ENCODE measurements around the gene SCEL. TPM values are rescaled to one million over a fixed set of nuclear protein-coding genes. Genes with fewer than 3 reads are reported as not detected.

SCEL gene
- total and polyA plus RNA-seq, 2 of the 4 experiments (the other 2 are of a cell fraction), result not detected

DNA sequence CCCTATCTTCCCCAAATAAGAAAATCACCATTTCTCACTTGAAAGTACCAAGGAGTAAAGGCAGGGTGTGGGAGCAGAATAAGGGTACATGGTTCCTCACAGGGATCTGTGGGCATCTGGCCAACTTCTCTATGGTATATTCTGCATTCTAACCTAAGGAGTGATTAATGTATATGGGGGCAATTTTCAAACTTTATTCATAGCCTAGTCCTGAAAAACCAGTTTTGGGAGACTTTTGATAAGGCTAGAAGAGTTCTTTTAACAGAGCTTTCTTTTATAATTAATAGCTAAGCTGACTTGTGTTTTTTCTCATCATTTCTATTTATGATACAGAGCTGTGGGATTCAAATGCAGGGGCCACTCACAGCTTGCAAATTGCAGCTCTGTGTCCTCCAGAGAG, 852 bp downstream of the SCEL start:
- no peak overlapping the region for H3K27ac ChIP-seq (ENCODE audit: insufficient read depth, low read length)
- intact Hi-C loops (cut with micrococcal nuclease) (no loop called here), in situ Hi-C loops (cut with MboI; ENCODE audit: low sequenced_read_pairs) (no loop called here), dilution Hi-C loops (cut with HindIII; ENCODE audit: low sequenced_read_pairs, unreplicated experiment) (no loop called here)
- no peak overlapping the region for H4K91ac ChIP-seq (ENCODE audit: insufficient read depth, low read depth, low read length)
- no peak overlapping the region for H2AK5ac ChIP-seq (ENCODE audit: low read depth, low read length)
- no peak overlapping the region for H2BK15ac ChIP-seq (ENCODE audit: low read depth, low read length)
- H3K56ac ChIP-seq (ENCODE audit: extremely low read depth, insufficient read depth, low read length), result no peak overlapping the region
- no TSS peak for BruUV-seq (replicated peaks)
- H2AFZ ChIP-seq (replicated peaks; ENCODE audit: low read length, poor library complexity), result no peak overlapping the region
- H3K9me3 ChIP-seq (ENCODE audit: control insufficient read depth, insufficient read depth, low read length), result no peaks in the 10 kb centered on the region
- no peak overlapping the region for H3K4me3 ChIP-seq (ENCODE audit: insufficient read depth, low read depth, low read length)
- no peak overlapping the region for H3K9ac ChIP-seq (ENCODE audit: low read depth, low read length)
- no peak overlapping the region for H3K23ac ChIP-seq (ENCODE audit: low read depth, low read length)
- H3K14ac ChIP-seq (replicated peaks; ENCODE audit: low read depth, low read length), result no peak overlapping the region
- H3K4me1 ChIP-seq (ENCODE audit: control insufficient read depth, insufficient read depth, low read length), result no peaks in the 10 kb centered on the region
- H3K4me2 ChIP-seq (ENCODE audit: low read depth, low read length), result no peak overlapping the region
- no peak overlapping the region for H4K8ac ChIP-seq (ENCODE audit: low read depth in 2 of 2, low read length in 2 of 2)
- ATAC-seq (ENCODE audit: low read depth) (no peak), DNase-seq (no peak)
- CTCF ChIA-PET, result no interaction called here
- no peak overlapping the region for H2BK5ac ChIP-seq (ENCODE audit: low read depth, low read length, poor library complexity, severe bottlenecking)
- TF ChIP-seq MAZ (IDR thresholded peaks at IDR 0.05; ENCODE audit: borderline replicate concordance, low read depth, low read length), result no peak
- TF ChIP-seq RCOR1 (IDR thresholded peaks at IDR 0.05; ENCODE audit: insufficient replicate concordance, low read length), result no peak
- TF ChIP-seq, protein P1, sequence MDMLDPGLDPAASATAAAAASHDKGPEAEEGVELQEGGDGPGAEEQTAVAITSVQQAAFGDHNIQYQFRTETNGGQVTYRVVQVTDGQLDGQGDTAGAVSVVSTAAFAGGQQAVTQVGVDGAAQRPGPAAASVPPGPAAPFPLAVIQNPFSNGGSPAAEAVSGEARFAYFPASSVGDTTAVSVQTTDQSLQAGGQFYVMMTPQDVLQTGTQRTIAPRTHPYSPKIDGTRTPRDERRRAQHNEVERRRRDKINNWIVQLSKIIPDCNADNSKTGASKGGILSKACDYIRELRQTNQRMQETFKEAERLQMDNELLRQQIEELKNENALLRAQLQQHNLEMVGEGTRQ (IDR thresholded peaks at IDR 0.05; ENCODE audit: low read depth, low read length), result no peak
- TF ChIP-seq BHLHE40 (IDR thresholded peaks at IDR 0.05; ENCODE audit: low read depth, low read length), result no peak
- TF ChIP-seq CEBPB (IDR thresholded peaks at IDR 0.05; ENCODE audit: low read depth, low read length), result no peak
- TF ChIP-seq, protein P2, sequence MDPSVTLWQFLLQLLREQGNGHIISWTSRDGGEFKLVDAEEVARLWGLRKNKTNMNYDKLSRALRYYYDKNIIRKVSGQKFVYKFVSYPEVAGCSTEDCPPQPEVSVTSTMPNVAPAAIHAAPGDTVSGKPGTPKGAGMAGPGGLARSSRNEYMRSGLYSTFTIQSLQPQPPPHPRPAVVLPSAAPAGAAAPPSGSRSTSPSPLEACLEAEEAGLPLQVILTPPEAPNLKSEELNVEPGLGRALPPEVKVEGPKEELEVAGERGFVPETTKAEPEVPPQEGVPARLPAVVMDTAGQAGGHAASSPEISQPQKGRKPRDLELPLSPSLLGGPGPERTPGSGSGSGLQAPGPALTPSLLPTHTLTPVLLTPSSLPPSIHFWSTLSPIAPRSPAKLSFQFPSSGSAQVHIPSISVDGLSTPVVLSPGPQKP (IDR thresholded peaks at IDR 0.05; ENCODE audit: borderline replicate concordance, low read depth, low read length), result no peak
- no peak for TF ChIP-seq MXI1 (IDR thresholded peaks at IDR 0.05; ENCODE audit: borderline replicate concordance, low read depth, low read length)
- no peaks in the 10 kb centered on the region for H4K20me1 ChIP-seq (ENCODE audit: insufficient read depth, low read length)
- POLR2A ChIA-PET (ENCODE audit: unreplicated experiment), result no interaction called here
- H3K18ac ChIP-seq (ENCODE audit: low read depth, low read length), result no peak overlapping the region
- H2AK9ac ChIP-seq (replicated peaks; ENCODE audit: low read depth, low read length, poor library complexity), result no peak overlapping the region
- H3K4ac ChIP-seq (ENCODE audit: low read depth, low read length), result no peak overlapping the region
- no peaks in the 10 kb centered on the region for H3K9me1 ChIP-seq (ENCODE audit: insufficient read depth, low read length)
- H2BK20ac ChIP-seq (ENCODE audit: low read depth, low read length), result no peak overlapping the region
- no peaks in the 10 kb centered on the region for H3K36me3 ChIP-seq (ENCODE audit: control insufficient read depth, insufficient read depth, low read length)
- H2BK120ac ChIP-seq (ENCODE audit: low read depth, low read length), result no peak overlapping the region
- no peak overlapping the region for H4K5ac ChIP-seq (ENCODE audit: low read depth, low read length)
- H3K79me1 ChIP-seq (ENCODE audit: low read depth in 1 of 2, low read length in 2 of 2), result no peaks in the 10 kb centered on the region
- H3K27me3 ChIP-seq (ENCODE audit: control insufficient read depth, insufficient read depth, low read length), result no peaks in the 10 kb centered on the region

All from IMR-90 (cell line).